Rectal smooth muscle tissue (tissue), 1 donor: ENCODE results near the gene MRPL54.
"Not testable (repeated sequence)": the region's sequence is repeated elsewhere in the genome, so short reads cannot be mapped to it uniquely, and the experiment has no call there.

ENCODE experiments used
- H3K27ac ChIP-seq: one replicate; pipeline ENCODE4 v1.7.0; 2013; ENCODE audit warnings: low read depth, low read length, inconsistent platforms
- H3K27me3 ChIP-seq: one replicate; pipeline ENCODE4 v1.7.0; 2013; ENCODE audit warnings: low read length; ENCODE audit not compliant: control insufficient read depth, insufficient read depth
- H3K36me3 ChIP-seq: one replicate; pipeline ENCODE4 v1.7.0; 2013; ENCODE audit warnings: low read length; ENCODE audit not compliant: control insufficient read depth, insufficient read depth
- H3K4me1 ChIP-seq: one replicate; pipeline ENCODE4 v1.7.0; 2013; ENCODE audit warnings: low read length; ENCODE audit not compliant: control insufficient read depth, insufficient read depth
- H3K4me3 ChIP-seq: one replicate; pipeline ENCODE4 v1.7.0; 2013; ENCODE audit warnings: low read length
- H3K9ac ChIP-seq: one replicate; pipeline ENCODE4 v1.7.0; 2013; ENCODE audit warnings: low read length

The MRPL54 gene

DNA sequence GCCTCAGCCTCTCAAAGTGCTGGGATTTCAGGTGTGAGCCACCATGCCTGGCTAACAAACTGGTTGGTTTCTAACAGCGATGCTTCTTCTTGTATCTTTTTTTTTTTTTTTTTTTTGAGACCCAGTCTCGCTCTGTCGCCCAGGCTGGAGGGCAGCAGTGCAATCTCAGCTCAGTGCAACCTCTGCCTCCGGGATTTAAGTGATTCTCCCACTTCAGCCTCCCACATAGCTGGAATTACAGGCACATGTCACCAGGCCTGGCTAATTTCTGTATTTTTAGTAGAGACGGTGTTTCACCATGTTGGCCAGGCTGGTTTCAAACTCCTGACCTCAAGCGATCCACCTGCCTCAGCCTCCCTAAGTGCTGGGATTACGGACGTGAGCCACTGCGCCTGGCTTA, 53.7 kb downstream of the MRPL54 start:
- not testable (repeated sequence) for H3K27ac ChIP-seq, H3K36me3 ChIP-seq, H3K4me3 ChIP-seq, H3K27me3 ChIP-seq, H3K9ac ChIP-seq, H3K4me1 ChIP-seq

DNA sequence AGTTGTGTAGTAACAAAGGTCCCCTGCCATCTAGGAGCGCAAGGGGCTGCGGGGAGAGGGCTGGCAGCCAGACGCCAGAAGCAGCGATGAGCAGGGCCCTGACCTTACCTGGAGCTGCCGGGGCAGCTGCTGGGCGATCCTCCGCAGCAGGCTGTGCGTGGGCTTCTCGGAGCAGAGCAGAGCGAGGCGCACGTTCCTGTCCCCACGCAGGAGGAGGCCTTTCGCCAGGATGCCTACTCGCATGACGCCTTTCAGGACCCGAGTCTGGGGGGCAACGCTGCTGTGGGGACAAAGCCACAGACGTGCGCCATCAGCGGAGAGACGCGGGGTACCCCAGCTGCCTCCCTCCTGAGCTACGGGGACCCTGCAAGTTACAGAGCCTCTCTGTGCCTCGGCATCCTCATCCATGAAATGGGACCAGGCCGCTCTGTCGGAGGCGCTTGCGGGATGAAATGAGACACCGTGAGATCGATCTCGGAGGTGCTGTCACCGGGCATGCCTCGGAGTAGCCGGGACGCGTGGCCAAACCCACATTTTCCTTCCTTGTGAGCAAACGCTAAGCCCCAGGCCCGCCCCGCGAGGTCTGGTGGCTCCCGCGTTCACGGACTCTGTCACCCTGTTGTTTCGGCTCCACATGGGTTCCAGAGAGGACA, 54.2 kb downstream of the MRPL54 start:
- Histone ChIP-seq H3K36me3 (no peaks in the 10 kb centered on the region), H3K27me3 (no peaks in the 10 kb centered on the region), H3K27ac (no peak overlapping the region), H3K4me3 (no peak overlapping the region), H3K4me1 (no peaks in the 10 kb centered on the region), H3K9ac (no peak overlapping the region)
